UCSD-AML1 (cell line): ENCODE results near the gene DGCR6.
"Not testable (repeated sequence)": the region's sequence is repeated elsewhere in the genome, so short reads cannot be mapped to it uniquely, and the experiment has no call there.

Experiments
- DNase-seq: peaks from one replicate; lab custom pipeline; 2025; ENCODE audit not compliant: unreplicated experiment; lab: John Stamatoyannopoulos, UW

The DGCR6 gene

GRCh38 chr22:18929459-18929858 is 23.3 kb downstream of the DGCR6 start:
- no peak for DNase-seq

- no peak for DNase-seq
These were observed 26.0 kb downstream of the DGCR6 start for GRCh38 chr22:18931905-18932652.

- no peak for DNase-seq
These were observed 27.8 kb downstream of the DGCR6 start for GRCh38 chr22:18933914-18934313.

- not testable (repeated sequence) for DNase-seq
These were observed 28.6 kb downstream of the DGCR6 start for GRCh38 chr22:18934688-18935087.

GRCh38 chr22:18935889-18936529 is 29.9 kb downstream of the DGCR6 start, which contains the start of gene PRODH:
TSS of gene PRODH (minus strand) at chr22:18936293. CDS start at chr22:18936287, 6 bp downstream.
- DNase-seq = no peak

GRCh38 chr22:18938691-18939090 is 32.6 kb downstream of the DGCR6 start:
- DNase-seq = not testable (repeated sequence)

- DNase-seq = not testable (repeated sequence)
These were observed 41.0 kb downstream of the DGCR6 start for GRCh38 chr22:18947105-18947504.

- no peak for DNase-seq
These were observed 41.8 kb downstream of the DGCR6 start for GRCh38 chr22:18947905-18948304.

- DNase-seq = no peak
These were observed 44.0 kb downstream of the DGCR6 start for GRCh38 chr22:18950141-18950540.

GRCh38 chr22:18952022-18952421 is 45.9 kb downstream of the DGCR6 start:
- no peak for DNase-seq

- DNase-seq = not testable (repeated sequence)
These were observed 47.0 kb downstream of the DGCR6 start for GRCh38 chr22:18953128-18953527.

- DNase-seq = peak; percentile 62
These were observed 48.3 kb downstream of the DGCR6 start for GRCh38 chr22:18954303-18954989.

- no peak for DNase-seq
These were observed 49.0 kb downstream of the DGCR6 start for GRCh38 chr22:18954990-18955571.

- no peak for DNase-seq
These were observed 49.6 kb downstream of the DGCR6 start for GRCh38 chr22:18955696-18956095.

GRCh38 chr22:18956121-18956895 is 50.2 kb downstream of the DGCR6 start:
- DNase-seq = not testable (repeated sequence)

GRCh38 chr22:18956956-18957355 is 50.8 kb downstream of the DGCR6 start:
- not testable (repeated sequence) for DNase-seq

GRCh38 chr22:18957621-18958320 is 51.7 kb downstream of the DGCR6 start:
- DNase-seq = not testable (repeated sequence)

- not testable (repeated sequence) for DNase-seq
These were observed 52.2 kb downstream of the DGCR6 start for GRCh38 chr22:18958321-18958705.

GRCh38 chr22:18958738-18959137 is 52.6 kb downstream of the DGCR6 start:
- DNase-seq = not testable (repeated sequence)

- not testable (repeated sequence) for DNase-seq
These were observed 53.1 kb downstream of the DGCR6 start for GRCh38 chr22:18959266-18959665.
